ENCODE results near the gene SRP68.

SRP68 gene

GRCh38 chr17:76017481-76018339, 54.6 kb downstream of the SRP68 start:
- DNase-seq: no peak

GRCh38 chr17:76014925-76015261, 57.4 kb downstream of the SRP68 start:
- DNase-seq: no peak

GRCh38 chr17:76014100-76014924, 58.0 kb downstream of the SRP68 start:
- DNase-seq: peak; percentile 65

- no peak for DNase-seq
Observed at GRCh38 chr17:76013377-76013932, 58.9 kb downstream of the SRP68 start.

- no peak for DNase-seq
Observed at GRCh38 chr17:76011951-76012350, 60.4 kb downstream of the SRP68 start.

GRCh38 chr17:76009969-76010661, 62.2 kb downstream of the SRP68 start:
- DNase-seq: no peak

- DNase-seq: no peak
Observed at GRCh38 chr17:76009447-76009846, 62.9 kb downstream of the SRP68 start.

GRCh38 chr17:76008630-76009425, 63.5 kb downstream of the SRP68 start:
- no peak for DNase-seq

- DNase-seq: no peak
Observed at GRCh38 chr17:76008208-76008607, 64.1 kb downstream of the SRP68 start.

- DNase-seq: no peak
Observed at GRCh38 chr17:76007850-76008165, 64.5 kb downstream of the SRP68 start.

GRCh38 chr17:76007131-76007849, 65.0 kb downstream of the SRP68 start:
- DNase-seq: no peak

GRCh38 chr17:76005263-76006149, 66.8 kb downstream of the SRP68 start:
- peak; percentile 53 for DNase-seq

- DNase-seq: no peak
Observed at GRCh38 chr17:76004750-76005262, 67.5 kb downstream of the SRP68 start.

- DNase-seq: no peak
Observed at GRCh38 chr17:76003915-76004314, 68.4 kb downstream of the SRP68 start.

GRCh38 chr17:76002100-76002499, 70.2 kb downstream of the SRP68 start:
- no peak for DNase-seq

- no peak for DNase-seq
Observed at GRCh38 chr17:76000755-76001521, 71.4 kb downstream of the SRP68 start, which contains the start of gene CDK3. TSS of gene CDK3 (plus strand) at chr17:76000855. CDS start at chr17:76001426, 571 bp downstream.

GRCh38 chr17:76000016-76000754, 72.1 kb downstream of the SRP68 start:
- DNase-seq: peak; percentile 10

- DNase-seq: no peak
Observed at GRCh38 chr17:75998327-75998795, 74.0 kb downstream of the SRP68 start.
